T-helper 1 cell treated with Interleukin-12 subunit alpha and Interleukin-12 subunit beta and Interleukin-4 antibody, amounts not matched to agents 30 μg/mL and 1 μg/mL, for 36 hours (primary cell): ENCODE results near the gene UBTD2.
"Not testable (repeated sequence)": the region's sequence is repeated elsewhere in the genome, so short reads cannot be mapped to it uniquely, and the experiment has no call there.

Source experiments
- H3K27ac Mint-ChIP-seq: one replicate; pipeline ENCODE4 v1.8.0; 2021; ENCODE audit warnings: mild to moderate bottlenecking, mixed read lengths
- H3K27me3 Mint-ChIP-seq: one replicate; pipeline ENCODE4 v1.8.0; 2021; ENCODE audit warnings: low read depth, mixed read lengths
- H3K36me3 Mint-ChIP-seq: one replicate; pipeline ENCODE4 v1.8.0; 2021; ENCODE audit warnings: low read depth, mixed read lengths
- H3K4me1 Mint-ChIP-seq: one replicate; pipeline ENCODE4 v1.8.0; 2021; ENCODE audit warnings: low read depth, mixed read lengths
- H3K4me3 Mint-ChIP-seq: one replicate; pipeline ENCODE4 v1.8.0; 2021; ENCODE audit warnings: mild to moderate bottlenecking, moderate library complexity, mixed read lengths
- H3K9me3 Mint-ChIP-seq: one replicate; pipeline ENCODE4 v1.8.0; 2021; ENCODE audit warnings: mixed read lengths

Gene UBTD2, protein sequence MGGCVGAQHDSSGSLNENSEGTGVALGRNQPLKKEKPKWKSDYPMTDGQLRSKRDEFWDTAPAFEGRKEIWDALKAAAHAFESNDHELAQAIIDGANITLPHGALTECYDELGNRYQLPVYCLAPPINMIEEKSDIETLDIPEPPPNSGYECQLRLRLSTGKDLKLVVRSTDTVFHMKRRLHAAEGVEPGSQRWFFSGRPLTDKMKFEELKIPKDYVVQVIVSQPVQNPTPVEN

DNA sequence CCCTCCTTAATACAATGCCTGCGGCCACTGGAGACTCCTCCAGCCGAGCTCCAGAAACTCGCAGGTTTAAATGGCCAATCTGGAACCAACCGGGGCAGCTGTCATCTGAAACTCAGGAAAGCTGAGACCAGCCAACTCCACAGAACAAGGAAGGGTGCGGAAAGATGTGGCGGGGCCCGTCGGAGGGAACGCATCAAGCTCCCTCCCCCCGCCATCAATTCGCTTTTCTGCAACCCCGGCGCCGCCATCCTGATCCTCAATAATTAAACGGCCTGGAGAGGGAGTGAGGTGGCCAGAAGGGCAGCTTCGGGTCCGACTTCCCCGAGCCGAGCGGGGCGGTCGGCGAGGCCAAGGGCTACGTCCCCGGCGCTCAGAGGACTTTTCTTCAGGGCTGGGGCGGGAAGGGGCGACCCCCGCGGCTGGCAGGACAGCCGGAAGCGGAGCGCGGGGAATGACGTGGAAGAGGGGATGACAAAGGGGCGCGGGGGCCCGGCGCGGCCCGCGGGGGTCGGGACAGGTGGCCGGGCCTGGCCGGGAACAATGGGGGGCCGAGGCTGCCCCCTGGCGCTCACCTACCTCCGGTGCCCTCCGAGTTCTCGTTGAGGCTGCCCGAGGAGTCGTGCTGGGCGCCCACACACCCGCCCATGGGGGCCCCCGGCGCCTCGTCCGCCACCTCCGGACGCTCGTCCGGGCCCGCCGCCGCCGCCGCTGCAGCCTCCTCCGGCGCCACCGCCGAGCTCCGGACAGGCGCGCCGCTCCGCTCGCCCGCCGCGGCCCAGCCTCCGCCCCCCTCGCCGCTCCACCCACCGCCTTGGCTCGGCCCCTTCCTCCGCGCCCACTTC is at the start of gene UBTD2:
UBTD2 (minus strand) TSS at position 745 of the 842 bp plus-strand sequence; CDS start at position 646, 99 bp downstream.
- peak within 1 kb of the TSS; percentile 89 for H3K4me3 Mint-ChIP-seq
- H3K4me1 Mint-ChIP-seq: peaks cover 18% of the 10 kb centered on the region
- no peaks in the 10 kb centered on the region for H3K9me3 Mint-ChIP-seq
- H3K27me3 Mint-ChIP-seq: peaks cover 27% of the 10 kb centered on the region
- peak within 1 kb of the TSS; percentile 52 for H3K27ac Mint-ChIP-seq
- H3K36me3 Mint-ChIP-seq: peaks cover 5% of the 10 kb centered on the region

DNA sequence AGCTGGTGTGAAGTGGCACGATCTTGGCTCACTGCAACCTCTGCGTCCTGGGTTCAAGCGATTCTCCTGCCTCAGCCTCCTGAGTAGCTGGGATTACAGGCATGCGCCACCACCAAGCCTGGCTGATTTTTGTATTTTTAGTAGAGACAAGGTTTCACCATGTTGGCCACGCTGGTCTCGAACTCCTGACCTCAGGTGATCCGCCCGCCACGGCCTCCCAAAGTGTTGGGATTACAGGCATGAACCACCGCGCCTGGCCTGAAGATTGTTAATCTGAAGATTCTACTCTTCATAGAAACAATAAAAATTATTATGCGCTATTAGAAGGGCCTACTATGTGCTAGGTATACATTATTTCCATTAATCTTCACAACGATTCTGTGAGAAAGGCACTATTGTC is 43.3 kb upstream of the UBTD2 start:
- H3K27me3 Mint-ChIP-seq, H3K27ac Mint-ChIP-seq, H3K36me3 Mint-ChIP-seq, H3K4me3 Mint-ChIP-seq, H3K4me1 Mint-ChIP-seq, H3K9me3 Mint-ChIP-seq: not testable (repeated sequence)

DNA sequence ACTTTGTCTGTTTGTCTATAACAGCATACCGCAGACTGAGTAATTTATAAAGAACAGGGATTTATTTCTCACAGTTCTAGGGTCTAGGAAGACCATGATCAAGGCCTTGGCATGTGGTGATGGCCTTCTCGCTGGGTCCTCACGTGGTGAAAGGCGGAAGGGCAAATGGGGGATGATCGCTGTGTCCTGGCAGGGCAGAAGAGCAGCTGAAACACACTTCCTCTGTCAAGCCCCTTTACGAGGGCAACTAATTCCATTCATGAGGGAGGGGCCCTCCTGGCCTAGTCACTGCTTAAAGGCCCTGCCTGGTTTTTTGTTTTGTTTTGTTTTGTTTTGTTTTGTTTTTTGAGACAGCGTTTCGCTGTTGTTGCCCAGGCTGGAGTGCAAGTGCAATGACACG is 41.9 kb upstream of the UBTD2 start:
- no peak overlapping the region for H3K4me3 Mint-ChIP-seq
- no peak overlapping the region for H3K27ac Mint-ChIP-seq
- no peaks in the 10 kb centered on the region for H3K27me3 Mint-ChIP-seq
- H3K36me3 Mint-ChIP-seq: no peaks in the 10 kb centered on the region
- no peaks in the 10 kb centered on the region for H3K4me1 Mint-ChIP-seq
- H3K9me3 Mint-ChIP-seq: no peaks in the 10 kb centered on the region

DNA sequence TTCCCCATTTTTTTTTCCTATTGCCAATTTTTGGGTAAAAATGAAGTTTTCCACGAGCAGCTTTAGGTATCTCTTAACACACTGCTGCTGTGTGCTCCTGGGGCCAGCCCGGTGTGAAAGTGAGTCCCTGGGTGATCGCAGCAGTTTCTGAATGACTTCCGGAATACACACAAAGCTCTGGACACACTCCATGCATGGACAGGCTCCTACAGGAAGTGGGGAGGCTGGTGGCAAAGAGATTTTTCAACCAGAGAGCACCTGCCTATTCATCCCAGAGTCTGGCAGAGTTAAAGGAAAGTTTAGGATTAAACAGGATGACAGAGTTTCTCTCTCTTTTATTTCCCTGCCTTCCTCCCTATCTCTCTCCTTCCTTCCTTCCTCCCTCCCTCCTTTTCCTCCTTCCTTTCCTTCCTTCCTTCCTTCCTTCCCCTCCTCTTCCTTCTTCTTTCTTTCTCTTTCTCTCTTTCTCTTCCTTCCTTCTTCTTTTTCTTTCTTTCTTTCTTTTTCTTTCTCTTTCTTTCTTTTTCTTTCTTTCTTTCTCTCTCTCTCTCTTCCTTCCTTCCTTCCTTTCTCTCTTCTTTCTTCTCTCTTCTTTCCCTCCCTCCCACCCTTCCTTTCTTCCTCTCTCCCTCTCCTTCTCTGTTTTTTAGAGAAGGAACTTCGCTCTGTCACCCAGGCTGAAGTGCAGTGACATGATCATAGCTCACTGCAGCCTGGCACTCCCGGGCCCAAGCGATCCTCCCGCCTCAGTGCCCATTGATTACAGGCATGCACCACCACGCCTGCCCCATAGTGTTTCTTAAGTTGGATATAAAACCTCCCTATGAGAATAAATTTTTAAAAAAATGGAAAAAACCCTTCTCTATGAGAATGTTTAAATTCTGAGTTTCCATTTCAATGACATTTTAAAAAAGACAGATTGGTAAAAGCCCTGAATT is 38.7 kb upstream of the UBTD2 start:
- Mint-ChIP-seq H3K27ac (no peak overlapping the region), H3K36me3 (no peaks in the 10 kb centered on the region), H3K4me3 (no peak overlapping the region)

DNA sequence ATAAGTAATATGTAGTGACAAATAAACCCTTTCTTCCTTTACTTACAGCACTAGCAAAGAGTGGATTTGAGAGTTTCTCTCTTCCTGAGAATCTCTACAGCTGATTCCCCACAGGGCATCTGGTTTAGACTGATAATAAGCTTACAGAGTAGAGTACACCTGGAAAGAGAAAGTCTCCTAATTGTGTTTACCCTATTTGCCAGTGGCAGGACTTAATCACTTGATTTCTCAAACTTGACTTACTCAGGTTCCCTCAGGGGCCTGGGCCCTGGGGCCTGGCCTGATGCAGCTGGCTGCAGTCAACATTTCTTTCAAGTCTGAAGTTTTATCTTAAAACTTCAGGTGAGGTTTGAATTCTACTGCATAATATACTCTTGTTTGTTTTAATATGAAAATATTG is 38.0 kb upstream of the UBTD2 start:
- Mint-ChIP-seq H3K9me3 (no peaks in the 10 kb centered on the region), H3K27me3 (no peaks in the 10 kb centered on the region), H3K4me1 (no peaks in the 10 kb centered on the region), H3K36me3 (no peaks in the 10 kb centered on the region), H3K4me3 (no peak overlapping the region), H3K27ac (no peak overlapping the region)

More for the DNA sequence above, 38.7 kb upstream of the UBTD2 start:
- Mint-ChIP-seq H3K4me1 (no peaks in the 10 kb centered on the region), H3K9me3 (no peaks in the 10 kb centered on the region), H3K27me3 (no peaks in the 10 kb centered on the region)

DNA sequence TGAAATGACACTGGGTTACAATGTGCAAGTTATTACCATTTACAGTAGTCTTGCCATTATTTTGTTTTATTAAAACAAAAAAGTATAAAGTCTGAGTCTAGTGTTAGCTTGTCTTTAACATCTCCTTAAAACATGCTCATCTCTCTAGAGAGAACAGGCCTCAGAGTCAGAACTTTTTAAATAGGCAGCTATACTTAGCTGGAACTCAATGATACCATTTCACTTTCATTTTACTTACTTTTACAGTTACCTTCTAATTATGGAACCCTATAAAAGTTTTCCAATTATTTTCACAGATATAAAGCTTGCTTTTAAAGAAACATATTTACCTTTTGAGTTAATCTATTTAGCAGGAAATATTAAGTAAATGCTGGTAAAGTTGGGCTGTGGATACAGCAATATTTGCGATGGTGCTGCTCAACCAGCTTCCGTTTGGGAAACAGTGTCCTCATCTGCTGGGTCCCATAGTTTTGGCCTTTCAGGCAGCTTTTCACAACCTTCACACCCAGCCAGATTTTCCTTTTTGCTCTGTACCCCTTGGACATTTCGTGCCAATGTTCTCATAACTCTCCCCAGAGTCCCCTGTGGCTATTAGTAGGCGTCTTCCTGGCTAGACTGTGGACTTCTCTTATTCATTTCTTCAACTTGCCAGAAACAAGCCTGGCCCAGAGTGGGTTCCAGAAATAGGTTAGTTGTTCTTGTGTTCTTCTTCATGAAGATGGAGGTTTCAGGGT is 36.3 kb upstream of the UBTD2 start:
- Mint-ChIP-seq H3K4me3 (no peak overlapping the region), H3K27me3 (no peaks in the 10 kb centered on the region), H3K36me3 (no peaks in the 10 kb centered on the region), H3K9me3 (no peaks in the 10 kb centered on the region), H3K27ac (no peak overlapping the region), H3K4me1 (no peaks in the 10 kb centered on the region)

DNA sequence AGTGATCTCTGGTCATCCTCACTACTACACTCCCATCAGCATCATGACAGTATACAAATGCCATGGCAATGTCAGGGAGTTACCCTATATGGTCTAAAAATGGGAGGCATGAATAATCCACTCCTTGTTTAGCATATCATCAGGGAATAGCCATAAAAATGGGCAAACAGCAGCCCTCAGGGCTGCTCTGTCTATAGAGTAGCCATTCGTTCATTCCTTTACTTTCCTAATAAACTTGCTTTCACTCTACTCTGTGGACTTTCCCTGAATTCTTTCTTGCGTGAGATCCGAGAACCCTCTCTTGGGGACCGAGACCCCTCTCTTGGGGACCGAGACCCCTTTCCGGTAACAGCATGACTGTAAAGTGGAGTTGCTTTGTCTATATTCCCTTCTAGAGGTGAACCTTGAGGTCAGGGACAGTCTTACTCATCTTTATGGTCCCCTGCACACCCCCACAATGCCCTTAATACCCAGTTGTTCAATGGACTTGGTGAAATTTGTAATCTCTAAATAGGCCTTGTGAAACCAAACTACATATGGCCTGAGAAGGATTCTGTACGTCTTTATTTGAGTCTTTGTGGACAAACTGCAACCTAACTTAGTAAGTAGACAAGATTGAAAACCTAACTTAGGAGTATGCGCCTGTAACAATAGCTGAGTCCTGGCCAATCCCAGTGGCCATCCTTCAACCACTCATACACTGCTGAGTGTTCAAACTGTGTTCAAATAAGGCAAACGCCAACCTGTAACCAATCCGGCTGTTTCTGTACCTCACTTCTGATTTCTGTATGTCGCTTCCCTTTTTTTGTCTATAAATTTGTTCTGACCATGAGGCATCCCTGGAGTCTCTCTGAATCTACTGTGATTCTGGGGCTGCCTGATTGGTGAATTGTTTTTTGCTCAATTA is 32.3 kb upstream of the UBTD2 start:
- H3K27me3 Mint-ChIP-seq: peaks cover 3% of the 10 kb centered on the region
- H3K36me3 Mint-ChIP-seq: no peaks in the 10 kb centered on the region
- no peak overlapping the region for H3K4me3 Mint-ChIP-seq
- no peaks in the 10 kb centered on the region for H3K9me3 Mint-ChIP-seq
- no peak overlapping the region for H3K27ac Mint-ChIP-seq
- no peaks in the 10 kb centered on the region for H3K4me1 Mint-ChIP-seq

DNA sequence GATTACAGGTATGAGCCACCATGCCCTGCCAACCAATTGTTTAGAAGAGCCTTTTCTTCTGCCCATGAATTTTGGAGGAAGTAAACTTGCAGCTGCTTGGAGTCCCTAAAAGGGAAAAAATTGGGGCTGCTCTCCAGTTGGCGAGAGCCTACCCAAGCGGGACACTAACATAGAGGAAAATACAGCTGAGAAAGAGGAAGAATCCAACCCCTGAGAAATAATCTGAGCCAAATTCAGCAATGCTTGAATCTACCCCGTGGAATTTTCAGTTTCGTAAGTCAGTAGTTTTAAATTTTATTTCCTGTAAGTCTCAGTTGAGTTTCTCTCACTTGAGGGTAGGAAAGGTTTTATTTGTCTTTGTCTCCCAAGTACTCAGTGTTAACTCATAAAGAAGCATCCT is 30.4 kb upstream of the UBTD2 start:
- Mint-ChIP-seq H3K9me3 (no peaks in the 10 kb centered on the region), H3K4me1 (no peaks in the 10 kb centered on the region)

DNA sequence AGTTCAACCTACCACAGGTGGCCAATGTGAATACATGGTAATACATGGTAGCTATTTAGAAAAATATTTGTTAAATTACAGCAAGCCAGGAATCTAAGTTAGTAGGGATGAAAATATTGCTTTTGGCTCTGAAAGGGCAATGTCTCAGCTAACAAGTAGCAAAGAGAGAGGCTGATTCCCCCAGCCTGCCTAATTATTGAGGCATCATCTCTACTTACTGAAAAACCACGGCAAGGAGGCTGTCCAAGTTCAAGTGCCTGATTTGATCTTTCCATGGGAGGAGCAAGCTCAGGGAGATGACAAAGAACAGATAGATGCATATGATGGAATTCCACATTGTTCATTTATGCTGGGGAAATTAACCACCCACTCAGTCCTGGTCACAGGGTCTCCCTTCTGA is 28.7 kb upstream of the UBTD2 start:
- Mint-ChIP-seq H3K4me1 (no peaks in the 10 kb centered on the region), H3K4me3 (no peak overlapping the region), H3K36me3 (no peaks in the 10 kb centered on the region), H3K9me3 (no peaks in the 10 kb centered on the region), H3K27me3 (peaks cover 7% of the 10 kb centered on the region), H3K27ac (no peak overlapping the region)

More for the DNA sequence above, 30.4 kb upstream of the UBTD2 start:
- H3K36me3 Mint-ChIP-seq: no peaks in the 10 kb centered on the region
- H3K27ac Mint-ChIP-seq: no peak overlapping the region
- no peak overlapping the region for H3K4me3 Mint-ChIP-seq
- H3K27me3 Mint-ChIP-seq: peaks cover 3% of the 10 kb centered on the region

DNA sequence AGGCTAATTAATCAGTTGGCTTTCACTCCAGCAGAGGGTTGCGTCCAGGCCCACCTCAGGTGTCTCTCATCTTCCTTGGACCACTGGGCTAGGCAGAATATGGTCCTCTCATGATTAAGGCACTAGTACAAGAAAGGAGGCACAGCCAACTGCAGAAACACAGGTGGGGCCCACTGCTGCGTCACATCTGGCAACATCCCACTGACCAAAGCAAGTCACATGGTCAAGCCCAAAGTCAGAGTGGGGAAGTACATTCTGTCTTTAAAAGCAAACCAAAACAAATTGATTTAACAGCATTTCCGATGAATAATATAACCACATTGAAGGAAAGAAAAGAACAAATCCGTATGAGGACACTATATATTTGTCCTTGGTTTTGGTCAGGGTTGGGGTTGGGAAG is 28.0 kb upstream of the UBTD2 start:
- peaks cover 7% of the 10 kb centered on the region for H3K27me3 Mint-ChIP-seq
- no peak overlapping the region for H3K4me3 Mint-ChIP-seq
- H3K27ac Mint-ChIP-seq: no peak overlapping the region
- no peaks in the 10 kb centered on the region for H3K9me3 Mint-ChIP-seq
- no peaks in the 10 kb centered on the region for H3K4me1 Mint-ChIP-seq
- H3K36me3 Mint-ChIP-seq: no peaks in the 10 kb centered on the region

DNA sequence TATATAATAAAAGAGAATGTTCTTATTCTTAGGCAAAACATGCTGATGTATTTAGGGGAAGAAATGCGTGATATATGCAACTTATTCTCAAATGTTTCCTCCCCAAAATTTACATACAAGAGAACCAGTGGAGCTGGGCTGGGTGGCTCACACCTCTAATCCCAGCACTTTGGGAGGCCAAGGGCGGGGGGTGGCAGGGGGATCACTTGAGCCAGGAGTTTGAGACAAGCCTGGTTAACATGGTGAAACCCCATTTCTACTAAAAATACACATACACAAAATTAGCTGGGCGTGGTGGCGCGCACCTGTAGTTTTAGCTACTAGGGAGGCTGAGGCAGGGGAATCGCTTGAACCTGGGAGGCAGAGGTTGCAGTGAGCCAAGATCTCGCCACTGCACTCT is 27.5 kb upstream of the UBTD2 start:
- H3K27ac Mint-ChIP-seq: no peak overlapping the region
- no peaks in the 10 kb centered on the region for H3K4me1 Mint-ChIP-seq
- H3K9me3 Mint-ChIP-seq: no peaks in the 10 kb centered on the region
- peaks cover 7% of the 10 kb centered on the region for H3K27me3 Mint-ChIP-seq
- H3K4me3 Mint-ChIP-seq: no peak overlapping the region
- H3K36me3 Mint-ChIP-seq: no peaks in the 10 kb centered on the region

DNA sequence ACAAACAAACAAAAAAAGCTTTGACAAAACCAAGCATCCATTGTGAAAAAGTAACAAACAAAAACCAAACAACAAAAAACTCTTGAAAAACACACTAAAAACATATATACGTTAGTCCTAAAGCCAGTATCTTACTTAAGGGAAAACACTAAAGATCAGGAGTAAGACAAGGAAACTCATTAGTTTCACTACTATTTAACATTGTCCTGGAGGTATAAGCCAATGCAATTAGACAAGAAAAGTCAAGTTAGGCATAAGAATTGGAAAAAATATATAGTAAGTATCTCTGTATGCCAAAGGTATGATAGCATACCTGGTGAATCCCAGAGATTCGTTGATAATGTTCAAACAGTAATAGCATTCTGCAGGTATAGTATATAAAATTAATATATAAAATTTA is 21.8 kb upstream of the UBTD2 start:
- H3K36me3 Mint-ChIP-seq: no peaks in the 10 kb centered on the region
- no peak overlapping the region for H3K27ac Mint-ChIP-seq
- no peak overlapping the region for H3K4me3 Mint-ChIP-seq
- H3K4me1 Mint-ChIP-seq: no peaks in the 10 kb centered on the region
- H3K9me3 Mint-ChIP-seq: no peaks in the 10 kb centered on the region
- H3K27me3 Mint-ChIP-seq: peaks cover 12% of the 10 kb centered on the region

DNA sequence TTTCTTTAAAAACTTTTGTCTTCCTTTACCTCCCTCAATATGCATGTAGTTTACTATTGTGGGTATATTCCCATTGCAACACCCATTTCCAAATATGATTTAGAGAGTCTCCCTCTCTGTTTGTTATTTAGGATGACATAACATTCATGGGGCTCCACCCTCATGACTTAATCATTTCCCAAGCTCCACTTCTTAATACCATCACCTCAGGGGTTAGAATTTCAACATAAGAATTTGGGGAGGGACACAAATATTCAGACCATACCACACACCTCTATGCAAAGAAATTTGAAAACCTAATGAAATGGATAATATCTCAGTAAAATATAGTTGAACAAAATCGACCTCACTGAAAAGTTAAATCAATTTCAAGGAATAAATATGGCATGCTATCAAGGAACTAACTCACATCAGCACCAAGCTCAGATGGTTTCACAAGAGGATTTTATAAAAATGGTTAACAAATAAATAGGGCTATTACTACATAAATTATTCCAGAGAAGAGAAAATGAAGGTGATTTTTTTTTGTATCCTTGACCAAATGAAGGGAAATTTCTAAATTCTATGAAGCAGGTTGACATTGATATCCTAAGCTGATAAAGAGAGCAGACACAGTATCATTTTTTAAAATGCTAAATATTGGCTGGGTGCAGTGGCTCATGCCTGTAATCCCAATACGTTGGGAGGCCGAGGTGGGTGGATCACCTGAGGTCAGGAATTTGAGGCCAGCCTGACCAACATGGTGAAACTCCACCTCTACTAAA is 20.2 kb upstream of the UBTD2 start:
- Mint-ChIP-seq H3K27me3 (peaks cover 12% of the 10 kb centered on the region), H3K4me3 (no peak overlapping the region), H3K36me3 (no peaks in the 10 kb centered on the region), H3K27ac (no peak overlapping the region), H3K9me3 (no peaks in the 10 kb centered on the region), H3K4me1 (no peaks in the 10 kb centered on the region)
